Measurements from ENCODE around the gene VTI1B.

VTI1B gene

GRCh38 chr14:67641902-67642749 is 32.3 kb downstream of the VTI1B start:
- Mint-ChIP-seq H3K4me1 (no peaks in the 10 kb centered on the region), H3K27me3 (ENCODE audit: low read depth, poor library complexity) (no peaks in the 10 kb centered on the region), H3K36me3 (ENCODE audit: low read depth) (peaks cover 41% of the 10 kb centered on the region), H3K9me3 (no peaks in the 10 kb centered on the region), H3K4me3 (no peak overlapping the region), H3K27ac (no peak overlapping the region)
- DNase-seq: no peak
- no peak for TF ChIP-seq CTCF (IDR thresholded peaks at IDR 0.05)

- no peak for DNase-seq
- no peak for TF ChIP-seq CTCF (IDR thresholded peaks at IDR 0.05)
- peaks cover 3% of the 10 kb centered on the region for H3K4me1 Mint-ChIP-seq
- no peaks in the 10 kb centered on the region for H3K27me3 Mint-ChIP-seq (ENCODE audit: low read depth, poor library complexity)
- H3K9me3 Mint-ChIP-seq: no peaks in the 10 kb centered on the region
- H3K4me3 Mint-ChIP-seq: no peak overlapping the region
- no peak overlapping the region for H3K27ac Mint-ChIP-seq
- peaks cover 35% of the 10 kb centered on the region for H3K36me3 Mint-ChIP-seq (ENCODE audit: low read depth)
These were observed 33.0 kb downstream of the VTI1B start for GRCh38 chr14:67641480-67641879.

- no peak overlapping the region for H3K27ac Mint-ChIP-seq
- no peak for TF ChIP-seq CTCF (IDR thresholded peaks at IDR 0.05)
- H3K9me3 Mint-ChIP-seq: no peaks in the 10 kb centered on the region
- peaks cover 22% of the 10 kb centered on the region for H3K36me3 Mint-ChIP-seq (ENCODE audit: low read depth)
- H3K4me3 Mint-ChIP-seq: no peak overlapping the region
- peaks cover 1% of the 10 kb centered on the region for H3K27me3 Mint-ChIP-seq (ENCODE audit: low read depth, poor library complexity)
- no peak for DNase-seq
- H3K4me1 Mint-ChIP-seq: peaks cover 8% of the 10 kb centered on the region
These were observed 35.8 kb downstream of the VTI1B start for GRCh38 chr14:67638642-67639041.

- Mint-ChIP-seq H3K27ac (peak overlapping the region; percentile 26), H3K9me3 (no peaks in the 10 kb centered on the region), H3K4me3 (no peak overlapping the region), H3K27me3 (ENCODE audit: low read depth, poor library complexity) (peaks cover 3% of the 10 kb centered on the region), H3K36me3 (ENCODE audit: low read depth) (peaks cover 32% of the 10 kb centered on the region), H3K4me1 (peaks cover 8% of the 10 kb centered on the region)
- DNase-seq: no peak
- no peak for TF ChIP-seq CTCF (IDR thresholded peaks at IDR 0.05)
These were observed 38.0 kb downstream of the VTI1B start for GRCh38 chr14:67636361-67636919.

- Mint-ChIP-seq H3K4me3 (no peak overlapping the region), H3K4me1 (peaks cover 13% of the 10 kb centered on the region), H3K36me3 (ENCODE audit: low read depth) (peaks cover 35% of the 10 kb centered on the region), H3K27me3 (ENCODE audit: low read depth, poor library complexity) (peaks cover 3% of the 10 kb centered on the region), H3K27ac (peak overlapping the region; percentile 1), H3K9me3 (no peaks in the 10 kb centered on the region)
- no peak for TF ChIP-seq CTCF (IDR thresholded peaks at IDR 0.05)
- DNase-seq: no peak
These were observed 40.8 kb downstream of the VTI1B start for GRCh38 chr14:67633451-67634147.

Data from nephron progenitor cell (in vitro differentiated cells).